ENCODE data around the gene FGD3.
"Not testable (repeated sequence)": the region's sequence is repeated elsewhere in the genome, so short reads cannot be mapped to it uniquely, and the experiment has no call there.

The FGD3 gene

GRCh38 chr9:92974761-92975755 lies 27.7 kb downstream of the FGD3 start:
- DNase-seq (ENCODE audit: low read depth in 2 of 2), result no peak

- DNase-seq (ENCODE audit: low read depth in 2 of 2), result no peak
Observed at GRCh38 chr9:92976431-92976830, 29.1 kb downstream of the FGD3 start.

- no peak for DNase-seq (ENCODE audit: low read depth in 2 of 2)
Observed at GRCh38 chr9:92977279-92977678, 30.0 kb downstream of the FGD3 start.

- DNase-seq (ENCODE audit: low read depth in 2 of 2), result no peak
Observed at GRCh38 chr9:92978345-92978875, 31.1 kb downstream of the FGD3 start.

- no peak for DNase-seq (ENCODE audit: low read depth in 2 of 2)
Observed at GRCh38 chr9:92979283-92980056, 32.1 kb downstream of the FGD3 start.

GRCh38 chr9:92980085-92980745 lies 32.9 kb downstream of the FGD3 start:
- no peak for DNase-seq (ENCODE audit: low read depth in 2 of 2)

GRCh38 chr9:92982130-92982529 lies 34.8 kb downstream of the FGD3 start:
- no peak for DNase-seq (ENCODE audit: low read depth in 2 of 2)

GRCh38 chr9:92983984-92984589 lies 36.8 kb downstream of the FGD3 start:
- no peak for DNase-seq (ENCODE audit: low read depth in 2 of 2)

GRCh38 chr9:92984976-92985375 lies 37.7 kb downstream of the FGD3 start:
- no peak for DNase-seq (ENCODE audit: low read depth in 2 of 2)

GRCh38 chr9:92986176-92987119 lies 39.1 kb downstream of the FGD3 start:
- peak in 1 of 2 donors; percentile 51 for DNase-seq (ENCODE audit: low read depth in 2 of 2)

- no peak for DNase-seq (ENCODE audit: low read depth in 2 of 2)
Observed at GRCh38 chr9:92988215-92988768, 41.0 kb downstream of the FGD3 start.

- no peak for DNase-seq (ENCODE audit: low read depth in 2 of 2)
Observed at GRCh38 chr9:92989561-92989960, 42.2 kb downstream of the FGD3 start.

GRCh38 chr9:92990461-92990860 lies 43.1 kb downstream of the FGD3 start:
- no peak for DNase-seq (ENCODE audit: low read depth in 2 of 2)

- DNase-seq (ENCODE audit: low read depth in 2 of 2), result no peak
Observed at GRCh38 chr9:92992549-92992948, 45.2 kb downstream of the FGD3 start.

- DNase-seq (ENCODE audit: low read depth in 2 of 2), result not testable (repeated sequence)
Observed at GRCh38 chr9:92998871-92999270, 51.5 kb downstream of the FGD3 start.

GRCh38 chr9:93001031-93001430 lies 53.7 kb downstream of the FGD3 start:
- no peak for DNase-seq (ENCODE audit: low read depth in 2 of 2)

GRCh38 chr9:93002700-93003099 lies 55.4 kb downstream of the FGD3 start:
- DNase-seq (ENCODE audit: low read depth in 2 of 2), result no peak

GRCh38 chr9:93003552-93004407 lies 56.5 kb downstream of the FGD3 start:
- DNase-seq (ENCODE audit: low read depth in 2 of 2), result peak; percentile 53 to 63

GRCh38 chr9:93004561-93004960 lies 57.2 kb downstream of the FGD3 start:
- DNase-seq (ENCODE audit: low read depth in 2 of 2), result no peak
